H9 (cell line): Measurements from ENCODE around the gene SLC7A4. TPM values are rescaled to one million over a fixed set of nuclear protein-coding genes. Genes with fewer than 3 reads are reported as not detected.

Source experiments
- DNase-seq: peaks from one replicate; pipeline ENCODE4 v3.0.0-alpha.2; 2017
- H2AFZ ChIP-seq: one replicate; pipeline ENCODE4 v1.6.1; 2013; ENCODE audit warnings: mild to moderate bottlenecking, low read length, control low read depth, moderate library complexity
- H2AK5ac ChIP-seq: 2 replicates; pipeline ENCODE4 v1.6.1; 2013; ENCODE audit warnings: low read length, control low read depth, mixed read lengths; ENCODE audit not compliant: insufficient read length
- H2BK120ac ChIP-seq: one replicate; pipeline ENCODE4 v1.6.1; 2013; ENCODE audit warnings: low read depth, mild to moderate bottlenecking, low read length, control low read depth, inconsistent platforms; ENCODE audit not compliant: poor library complexity, severe bottlenecking
- H2BK12ac ChIP-seq: 2 replicates; pipeline ENCODE4 v1.6.1; 2013; ENCODE audit warnings: low read length, control low read depth, mixed read lengths, low read depth; ENCODE audit not compliant: insufficient read length
- H2BK15ac ChIP-seq: 2 replicates; pipeline ENCODE4 v1.6.1; 2013; ENCODE audit warnings: low read depth, low read length, control low read depth
- H2BK20ac ChIP-seq: one replicate; pipeline ENCODE4 v1.6.1; 2013; ENCODE audit warnings: low read depth, mild to moderate bottlenecking, low read length, control low read depth, inconsistent platforms; ENCODE audit not compliant: poor library complexity, severe bottlenecking
- H2BK5ac ChIP-seq: 2 replicates; pipeline ENCODE4 v1.6.1; 2013; ENCODE audit warnings: low read length, control low read depth, mixed read lengths; ENCODE audit not compliant: insufficient read length
- H3K14ac ChIP-seq: 2 replicates; pipeline ENCODE4 v1.6.1; 2013; ENCODE audit warnings: low read length, control low read depth; ENCODE audit not compliant: insufficient read depth
- H3K18ac ChIP-seq: 2 replicates; pipeline ENCODE4 v1.6.1; 2013; ENCODE audit warnings: low read depth, mild to moderate bottlenecking, mixed read lengths, low read length, control low read depth; ENCODE audit not compliant: insufficient read length
- H3K23ac ChIP-seq: 2 replicates; pipeline ENCODE4 v1.6.1; 2013; ENCODE audit warnings: low read length, control low read depth, mixed read lengths, low read depth; ENCODE audit not compliant: insufficient read length
- H3K23me2 ChIP-seq: 2 replicates; pipeline ENCODE4 v1.6.1; 2013; ENCODE audit warnings: low read depth, mild to moderate bottlenecking, mixed read lengths, low read length, control low read depth; ENCODE audit not compliant: insufficient read length, poor library complexity, severe bottlenecking
- H3K27ac ChIP-seq: 2 replicates; pipeline ENCODE4 v1.5.1; 2013; ENCODE audit warnings: low read length, control low read depth, mixed read lengths, low read depth; ENCODE audit not compliant: insufficient read length
- H3K27me3 ChIP-seq: 2 replicates; pipeline ENCODE4 v1.6.1; 2013; ENCODE audit warnings: low read length, control low read depth, inconsistent platforms; ENCODE audit not compliant: insufficient read depth
- H3K4ac ChIP-seq: 2 replicates; pipeline ENCODE4 v1.6.1; 2013; ENCODE audit warnings: low read depth, mild to moderate bottlenecking, control low read depth, inconsistent platforms, low read length, moderate library complexity
- H3K4me1 ChIP-seq: 2 replicates; pipeline ENCODE4 v1.6.1; 2013; ENCODE audit warnings: low read length, control low read depth, inconsistent platforms; ENCODE audit not compliant: insufficient read depth
- H3K4me2 ChIP-seq: 2 replicates; pipeline ENCODE4 v1.6.1; 2013; ENCODE audit warnings: low read length, control low read depth, mixed read lengths; ENCODE audit not compliant: insufficient read length, insufficient read depth
- H3K56ac ChIP-seq: 2 replicates; pipeline ENCODE4 v1.6.1; 2013; ENCODE audit warnings: low read depth, mild to moderate bottlenecking, mixed read lengths, low read length, control low read depth; ENCODE audit not compliant: insufficient read length
- H3K79me1 ChIP-seq: 2 replicates; pipeline ENCODE4 v1.6.1; 2013; ENCODE audit warnings: low read depth, mild to moderate bottlenecking, moderate library complexity, low read length, control low read depth, inconsistent platforms; ENCODE audit not compliant: insufficient read depth, poor library complexity, severe bottlenecking
- H3K79me2 ChIP-seq: 2 replicates; pipeline ENCODE4 v1.6.1; 2013; ENCODE audit warnings: low read length, control low read depth, inconsistent platforms; ENCODE audit not compliant: insufficient read depth
- H3K9ac ChIP-seq: 2 replicates; pipeline ENCODE4 v1.6.1; 2013; ENCODE audit warnings: low read length, control low read depth, mixed read lengths; ENCODE audit not compliant: insufficient read length; ENCODE audit errors: extremely low read depth
- H3K9me3 ChIP-seq: one replicate; pipeline ENCODE4 v1.6.1; 2013; ENCODE audit warnings: low read depth, low read length, inconsistent platforms; ENCODE audit not compliant: control insufficient read depth
- H3T11ph ChIP-seq: one replicate; pipeline ENCODE4 v1.6.1; 2013; ENCODE audit warnings: mild to moderate bottlenecking, low read length, control low read depth, inconsistent platforms
- H4K20me1 ChIP-seq: one replicate; pipeline ENCODE4 v1.6.1; 2013; ENCODE audit not compliant: control insufficient read depth, insufficient read length, insufficient read depth
- H4K5ac ChIP-seq: 2 replicates; pipeline ENCODE4 v1.6.1; 2013; ENCODE audit warnings: low read depth, mild to moderate bottlenecking, mixed read lengths, low read length, control low read depth; ENCODE audit not compliant: insufficient read length
- H4K8ac ChIP-seq: replicated peaks from 2 replicates; pipeline ENCODE4 v1.6.1; 2013; ENCODE audit warnings: low read length, control low read depth, mixed read lengths, low read depth; ENCODE audit not compliant: insufficient read length
- H4K91ac ChIP-seq: 2 replicates; pipeline ENCODE4 v1.6.1; 2013; ENCODE audit warnings: low read depth, mild to moderate bottlenecking, moderate library complexity, mixed read lengths, low read length, control low read depth; ENCODE audit not compliant: insufficient read length
- H3K27ac Mint-ChIP-seq, 3 experiments: 2 replicates in 2 of 3; 3 replicates in 1 of 3; pipeline ENCODE4 v1.8.0; 2020 to 2021; ENCODE audit warnings: mixed read lengths in 3 of 3, mild to moderate bottlenecking in 1 of 3, moderate library complexity in 1 of 3
- H3K27me3 Mint-ChIP-seq: 2 replicates; pipeline ENCODE4 v1.8.0; 2021; ENCODE audit warnings: low read depth, mild to moderate bottlenecking, moderate library complexity, mixed read lengths
- H3K36me3 Mint-ChIP-seq, 3 experiments: 2 replicates in 2 of 3; 3 replicates in 1 of 3; pipeline ENCODE4 v1.8.0; 2020 to 2021; ENCODE audit warnings: low read depth in 3 of 3, mixed read lengths in 3 of 3; ENCODE audit not compliant: insufficient read depth in 1 of 3
- H3K4me1 Mint-ChIP-seq, 2 experiments: 2 replicates each; pipeline ENCODE4 v1.8.0; 2020; ENCODE audit warnings: mixed read lengths in 2 of 2
- H3K4me3 Mint-ChIP-seq, 2 experiments: 2 replicates in 1 of 2; 3 replicates in 1 of 2; pipeline ENCODE4 v1.8.0; 2020 to 2021; ENCODE audit warnings: mild to moderate bottlenecking in 2 of 2, mixed read lengths in 2 of 2, moderate library complexity in 1 of 2
- H3K9me3 Mint-ChIP-seq, 2 experiments: 2 replicates in 1 of 2; 3 replicates in 1 of 2; pipeline ENCODE4 v1.8.0; 2020; ENCODE audit warnings: mild to moderate bottlenecking in 2 of 2, mixed read lengths in 2 of 2, moderate library complexity in 1 of 2
- WGBS: extraction: QIAGEN DNeasy Blood & Tissue Kit; methylation state at CpG from one replicate; pipeline ENCODE4 v1.1.7; 2013; ENCODE audit warnings: missing lambda C conversion rate, low lambda C conversion rate, mixed read lengths; ENCODE audit not compliant: insufficient read length; ENCODE audit errors: extremely low coverage; 5-methylcytosine and 5-hydroxymethylcytosine counted together
- total RNA-seq: library from RNA; stranded (reverse); gene quantifications from 2 replicates; pipeline ENCODE4 v1.2.1, GENCODE V29; 2021
- TF ChIP-seq, protein P1 (sequence below): fragments of 200-600 bp; sonication (generic); conservative IDR thresholded peaks from 3 replicates; pipeline ENCODE4 v1.8.0; 2021; ENCODE audit warnings: antibody characterized with exemption, mild to moderate bottlenecking

The SLC7A4 gene
- total RNA-seq, 1 experiment from 2014 or later: 0.09 TPM

DNA sequence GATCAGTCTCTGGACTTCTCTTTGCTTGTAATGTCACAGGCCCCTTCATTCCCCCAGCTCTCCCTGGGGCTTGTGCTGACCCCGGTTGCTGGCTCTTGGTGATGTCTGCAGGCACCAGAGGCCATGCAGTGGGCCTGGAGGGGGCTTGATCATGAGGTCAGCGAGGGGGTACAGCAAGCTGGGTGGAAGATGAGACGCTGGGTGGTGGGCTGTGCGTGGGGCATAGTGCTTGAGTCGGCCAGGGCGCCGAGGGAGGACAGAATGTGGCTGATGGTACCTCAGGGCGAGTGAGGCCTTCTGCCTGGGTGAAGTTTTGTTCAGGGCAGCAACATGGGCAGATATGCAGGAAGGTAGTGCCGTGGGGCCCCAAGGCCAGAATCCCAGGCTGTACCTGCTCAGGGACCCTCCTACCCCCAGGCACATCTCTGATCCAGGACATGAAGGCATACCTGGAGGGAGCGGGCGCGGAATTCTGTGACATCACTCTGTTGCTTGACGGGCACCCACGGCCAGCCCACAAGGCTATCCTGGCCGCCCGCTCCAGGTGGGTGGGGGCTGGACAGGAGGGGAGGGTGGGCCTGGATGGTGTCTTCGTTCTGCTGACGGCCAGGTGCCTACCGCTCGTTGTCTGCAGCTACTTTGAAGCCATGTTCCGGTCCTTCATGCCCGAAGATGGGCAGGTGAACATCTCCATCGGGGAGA, 36.9 kb downstream of the SLC7A4 start:
- H3K14ac ChIP-seq: no peak overlapping the region
- TF ChIP-seq, protein P1, sequence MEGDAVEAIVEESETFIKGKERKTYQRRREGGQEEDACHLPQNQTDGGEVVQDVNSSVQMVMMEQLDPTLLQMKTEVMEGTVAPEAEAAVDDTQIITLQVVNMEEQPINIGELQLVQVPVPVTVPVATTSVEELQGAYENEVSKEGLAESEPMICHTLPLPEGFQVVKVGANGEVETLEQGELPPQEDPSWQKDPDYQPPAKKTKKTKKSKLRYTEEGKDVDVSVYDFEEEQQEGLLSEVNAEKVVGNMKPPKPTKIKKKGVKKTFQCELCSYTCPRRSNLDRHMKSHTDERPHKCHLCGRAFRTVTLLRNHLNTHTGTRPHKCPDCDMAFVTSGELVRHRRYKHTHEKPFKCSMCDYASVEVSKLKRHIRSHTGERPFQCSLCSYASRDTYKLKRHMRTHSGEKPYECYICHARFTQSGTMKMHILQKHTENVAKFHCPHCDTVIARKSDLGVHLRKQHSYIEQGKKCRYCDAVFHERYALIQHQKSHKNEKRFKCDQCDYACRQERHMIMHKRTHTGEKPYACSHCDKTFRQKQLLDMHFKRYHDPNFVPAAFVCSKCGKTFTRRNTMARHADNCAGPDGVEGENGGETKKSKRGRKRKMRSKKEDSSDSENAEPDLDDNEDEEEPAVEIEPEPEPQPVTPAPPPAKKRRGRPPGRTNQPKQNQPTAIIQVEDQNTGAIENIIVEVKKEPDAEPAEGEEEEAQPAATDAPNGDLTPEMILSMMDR: no peak
- H2BK120ac ChIP-seq: no peak overlapping the region
- H3K18ac ChIP-seq: no peak overlapping the region
- no peak overlapping the region for H3K27ac ChIP-seq
- H3K4me2 ChIP-seq: no peak overlapping the region
- H3K23ac ChIP-seq: no peak overlapping the region
- peaks cover 0 to under 1% of the 10 kb centered on the region in 2 experiments; a peak in 1 of 4 replicates for H3K4me1 Mint-ChIP-seq
- peak overlapping the region in 1 of 3 experiments; percentile 23; a peak in 1 of 7 replicates for H3K27ac Mint-ChIP-seq
- no peak overlapping the region for H2AFZ ChIP-seq
- no peaks in the 10 kb centered on the region for H3K79me2 ChIP-seq
- no peak overlapping the region for H4K5ac ChIP-seq
- no peaks in the 10 kb centered on the region for H3K9me3 ChIP-seq
- no peak overlapping the region for H4K8ac ChIP-seq
- no peak overlapping the region for H2BK20ac ChIP-seq
- H3K27me3 Mint-ChIP-seq: no peaks in the 10 kb centered on the region
- H3K4me1 ChIP-seq: no peaks in the 10 kb centered on the region
- no peak overlapping the region for H2BK15ac ChIP-seq
- no peaks in the 10 kb centered on the region for H3K79me1 ChIP-seq
- no peak overlapping the region for H2AK5ac ChIP-seq
- H3T11ph ChIP-seq: no peak overlapping the region
- no peak overlapping the region for H4K91ac ChIP-seq
- H3K4me3 Mint-ChIP-seq: no peak overlapping the region; a peak in 1 of 5 replicates
- no peak overlapping the region for H3K56ac ChIP-seq
- DNase-seq: no peak
- no peaks in the 10 kb centered on the region for H4K20me1 ChIP-seq
- WGBS: no CpG with 5 or more reads among the region's 23 CpGs
- H2BK12ac ChIP-seq: no peak overlapping the region
- H3K9me3 Mint-ChIP-seq: no peaks in the 10 kb centered on the region
- H3K9ac ChIP-seq: no peak overlapping the region
- H3K4ac ChIP-seq: no peak overlapping the region
- H3K27me3 ChIP-seq: no peaks in the 10 kb centered on the region
- H3K23me2 ChIP-seq: no peaks in the 10 kb centered on the region
- no peak overlapping the region for H2BK5ac ChIP-seq
- H3K36me3 Mint-ChIP-seq: peaks cover 2 to 23% (median 8%) of the 10 kb centered on the region in 3 experiments; a peak in 5 of 7 replicates
